C4-2B (cell line): ENCODE data around the gene CST9.

Source experiments
- ZFX ChIP-seq: fragments of 450-650 bp; IDR thresholded peaks from 2 replicates; pipeline ENCODE4 v1.6.1; 2017
- TF ChIP-seq, protein P1 (sequence below): fragments of 450-650 bp; conservative IDR thresholded peaks from 2 replicates; pipeline ENCODE4 v1.5.1; 2017; ENCODE audit warnings: mild to moderate bottlenecking

DNA sequence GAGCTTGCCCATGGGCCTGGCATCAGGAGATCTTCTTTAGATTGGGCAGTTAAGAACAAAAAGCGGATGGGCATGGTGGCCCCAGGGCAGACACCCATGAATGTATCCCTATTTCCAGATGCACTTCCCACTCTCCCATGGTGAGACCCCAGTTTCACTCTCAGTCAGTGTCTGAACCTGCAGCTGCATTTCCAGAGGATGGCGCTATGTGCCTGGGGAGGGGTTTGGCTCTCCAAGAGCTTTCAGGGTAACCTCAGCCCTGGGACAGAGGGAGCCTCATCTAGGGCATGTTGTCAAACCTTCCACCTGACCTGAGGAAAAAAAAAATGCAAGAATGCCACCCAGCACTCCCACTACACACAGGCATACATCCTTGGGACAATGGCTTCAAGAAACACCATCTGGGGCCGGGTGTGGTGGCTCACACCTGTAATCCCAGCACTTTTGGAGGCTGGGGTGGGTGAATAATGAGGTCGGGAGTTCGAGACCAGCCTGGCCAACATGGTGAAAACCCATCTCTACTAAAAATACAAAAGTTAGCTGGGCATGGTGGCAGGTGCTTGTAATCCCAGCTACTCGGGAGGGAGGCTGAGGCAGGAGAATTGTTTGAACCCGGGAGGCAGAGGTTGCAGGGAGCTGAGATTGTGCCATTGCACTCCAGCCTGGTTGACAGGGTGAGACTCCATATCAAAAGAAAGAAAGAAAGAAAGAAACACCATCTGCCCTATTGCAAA, 39.4 kb downstream of the CST9 start:
- TF ChIP-seq, protein P1, sequence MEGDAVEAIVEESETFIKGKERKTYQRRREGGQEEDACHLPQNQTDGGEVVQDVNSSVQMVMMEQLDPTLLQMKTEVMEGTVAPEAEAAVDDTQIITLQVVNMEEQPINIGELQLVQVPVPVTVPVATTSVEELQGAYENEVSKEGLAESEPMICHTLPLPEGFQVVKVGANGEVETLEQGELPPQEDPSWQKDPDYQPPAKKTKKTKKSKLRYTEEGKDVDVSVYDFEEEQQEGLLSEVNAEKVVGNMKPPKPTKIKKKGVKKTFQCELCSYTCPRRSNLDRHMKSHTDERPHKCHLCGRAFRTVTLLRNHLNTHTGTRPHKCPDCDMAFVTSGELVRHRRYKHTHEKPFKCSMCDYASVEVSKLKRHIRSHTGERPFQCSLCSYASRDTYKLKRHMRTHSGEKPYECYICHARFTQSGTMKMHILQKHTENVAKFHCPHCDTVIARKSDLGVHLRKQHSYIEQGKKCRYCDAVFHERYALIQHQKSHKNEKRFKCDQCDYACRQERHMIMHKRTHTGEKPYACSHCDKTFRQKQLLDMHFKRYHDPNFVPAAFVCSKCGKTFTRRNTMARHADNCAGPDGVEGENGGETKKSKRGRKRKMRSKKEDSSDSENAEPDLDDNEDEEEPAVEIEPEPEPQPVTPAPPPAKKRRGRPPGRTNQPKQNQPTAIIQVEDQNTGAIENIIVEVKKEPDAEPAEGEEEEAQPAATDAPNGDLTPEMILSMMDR: no peak
- TF ChIP-seq ZFX: no peak
